ENCODE data around the gene HS3ST4. TPM values are rescaled to one million over a fixed set of nuclear protein-coding genes. Genes with fewer than 3 reads are reported as not detected.

HS3ST4 gene
- total and polyA plus RNA-seq, 2 donors (not counting 3 experiments of a cell fraction or from before 2014, with no cell fraction given), result not detected

DNA sequence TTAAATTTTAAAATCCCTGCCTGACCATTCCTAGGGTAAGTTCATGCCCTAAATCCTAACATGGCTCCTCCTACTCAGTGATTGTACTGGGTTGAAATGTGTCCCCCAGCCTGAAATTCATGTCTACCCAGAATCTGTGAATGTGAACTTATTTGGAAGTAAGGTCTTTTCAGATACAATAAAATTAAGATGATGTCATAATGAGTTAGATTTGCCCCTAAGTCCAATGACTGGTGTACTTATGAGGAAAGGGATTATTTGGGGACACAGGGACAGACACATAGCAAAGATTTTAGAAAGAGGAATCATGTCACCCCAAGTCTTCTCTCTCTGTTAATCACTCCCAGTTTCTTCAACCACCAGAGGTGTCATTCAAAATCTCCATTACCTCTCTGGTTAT lies 185.3 kb downstream of the HS3ST4 start:
- TF ChIP-seq MYC (IDR thresholded peaks at IDR 0.05; ENCODE audit: low read depth, low read length) (no peak), JUN (IDR thresholded peaks at IDR 0.05; ENCODE audit: borderline replicate concordance, insufficient read depth, insufficient read length, low read depth) (no peak), POLR2AphosphoS5 (IDR thresholded peaks at IDR 0.05; ENCODE audit: insufficient read depth, low read depth, low read length) (no peak), EZH2 (IDR thresholded peaks at IDR 0.05; ENCODE audit: borderline replicate concordance, low read depth, low read length, severe bottlenecking) (no peak), CTCF (IDR thresholded peaks at IDR 0.05; ENCODE audit: extremely low read depth in 1 of 2, insufficient read depth in 1 of 2, low read depth in 1 of 2, low read length in 2 of 2) (no peak), POLR2A (IDR thresholded peaks at IDR 0.05; ENCODE audit: low read depth, low read length) (no peak), FOS (IDR thresholded peaks at IDR 0.05; ENCODE audit: borderline replicate concordance, insufficient read depth, low read length) (no peak), MAX (IDR thresholded peaks at IDR 0.05; ENCODE audit: insufficient read depth, insufficient read length) (no peak), GATA2 (IDR thresholded peaks at IDR 0.05; ENCODE audit: insufficient read depth, insufficient read length, low read depth, low read length) (no peak)
- H3K4me2 ChIP-seq (ENCODE audit: insufficient read depth, low read length), result no peak overlapping the region
- H3K4me1 ChIP-seq (ENCODE audit: control insufficient read depth, extremely low read depth, insufficient read depth, low read length), result no peaks in the 10 kb centered on the region
- dilution Hi-C loops (cut with MboI; ENCODE audit: extremely low pct_ligation_motif_present, low sequenced_read_pairs), result no loop called here
- DNase-seq (ENCODE audit: low read depth, low spot score), result no peak
- no peaks in the 10 kb centered on the region for H3K36me3 ChIP-seq (ENCODE audit: control insufficient read depth in 2 of 2, extremely low read depth in 1 of 2, insufficient read depth in 2 of 2, low read length in 2 of 2)
- BruUV-seq (replicated peaks), result no TSS peak
- H3K4me3 ChIP-seq (replicated peaks in 1 of 3; ENCODE audit: insufficient read depth in 1 of 3, low read depth in 1 of 3, low read length in 3 of 3), result no peak overlapping the region
- H2AFZ ChIP-seq (ENCODE audit: low read depth, low read length), result no peak overlapping the region
- H3K9me3 ChIP-seq (replicated peaks; ENCODE audit: control insufficient read depth, insufficient read depth, low read length), result peaks cover 4% of the 10 kb centered on the region
- no peaks in the 10 kb centered on the region for H3K27me3 ChIP-seq (ENCODE audit: control insufficient read depth in 2 of 2, insufficient read depth in 2 of 2, low read length in 2 of 2)
- no peaks in the 10 kb centered on the region for H4K20me1 ChIP-seq (replicated peaks; ENCODE audit: control insufficient read depth, extremely low read depth, insufficient read depth, low read length)
- FAIRE-seq, result no peak
- POLR2A ChIA-PET, result no interaction called here
- H3K27ac ChIP-seq (ENCODE audit: insufficient read depth, low read depth, low read length), result no peak overlapping the region
- intact Hi-C loops (cut with micrococcal nuclease), result no loop called here
- no peaks in the 10 kb centered on the region for H3K9me1 ChIP-seq (replicated peaks; ENCODE audit: control insufficient read depth, extremely low read depth, insufficient read depth, low read length)
- CTCF ChIA-PET, result no interaction called here
- no peaks in the 10 kb centered on the region for H3K79me2 ChIP-seq (ENCODE audit: control insufficient read depth, insufficient read depth, low read length)
- H3K9ac ChIP-seq (replicated peaks; ENCODE audit: extremely low read depth, insufficient read depth, low read length), result no peak overlapping the region

Data from endothelial cell of umbilical vein (primary cell).